Spinal cord (tissue), 10 donors: Measurements from ENCODE around the gene SPAAR. TPM values are rescaled to one million over a fixed set of nuclear protein-coding genes. Genes with fewer than 3 reads are reported as not detected.

ENCODE experiments used
- DNase-seq, 6 donors: peaks; one replicate each; pipeline versions ENCODE4 v3.0.0 to v3.0.0-alpha.2; 2013 to 2015; ENCODE audit warnings: low spot score in 6 of 6, low read depth in 4 of 6
- H3K27ac ChIP-seq: one replicate; pipeline ENCODE4 v1.5.1; 2013; ENCODE audit warnings: low read depth, low read length, control low read depth
- H3K27me3 ChIP-seq: one replicate; pipeline ENCODE4 v1.6.1; 2013; ENCODE audit warnings: low read length; ENCODE audit not compliant: control insufficient read depth, insufficient read depth
- H3K36me3 ChIP-seq: one replicate; pipeline ENCODE4 v1.6.1; 2013; ENCODE audit warnings: low read length; ENCODE audit not compliant: control insufficient read depth, insufficient read depth
- H3K4me1 ChIP-seq: one replicate; pipeline ENCODE4 v1.6.1; 2013; ENCODE audit warnings: low read length; ENCODE audit not compliant: control insufficient read depth, insufficient read depth
- H3K4me3 ChIP-seq: one replicate; pipeline ENCODE4 v1.5.1; 2013; ENCODE audit warnings: low read depth, low read length, control low read depth
- H3K9me3 ChIP-seq: one replicate; pipeline ENCODE4 v1.6.1; 2013; ENCODE audit warnings: low read length; ENCODE audit not compliant: control insufficient read depth, insufficient read depth
- WGBS: methylation state at CpG from one replicate; pipeline ENCODE4 v1.1.5; 2013; ENCODE audit warnings: missing lambda C conversion rate; ENCODE audit not compliant: insufficient coverage; 5-methylcytosine and 5-hydroxymethylcytosine counted together
- polyA plus RNA-seq, 2 donors: library from polyadenylated mRNA; unstranded; fragments of 120-200 nt; gene quantifications; one replicate each; pipeline ENCODE4 v1.2.1, GENCODE V29; 2013; ENCODE audit not compliant: insufficient read length in 2 of 2
- total RNA-seq, 2 donors: library from RNA; depleted of rRNA in 1 of 2; stranded (reverse); fragments of 120-200 nt in 1 of 2; fragments of >200 nt in 1 of 2; gene quantifications; one replicate each; pipeline versions ENCODE4 v1.2.3 to v1.2.4, GENCODE V29; 2013 to 2014
- donor health status: healthy.

Gene SPAAR
- total and polyA plus RNA-seq, 4 donors = 0.69 to 1.8 (median 1.2) TPM

DNA sequence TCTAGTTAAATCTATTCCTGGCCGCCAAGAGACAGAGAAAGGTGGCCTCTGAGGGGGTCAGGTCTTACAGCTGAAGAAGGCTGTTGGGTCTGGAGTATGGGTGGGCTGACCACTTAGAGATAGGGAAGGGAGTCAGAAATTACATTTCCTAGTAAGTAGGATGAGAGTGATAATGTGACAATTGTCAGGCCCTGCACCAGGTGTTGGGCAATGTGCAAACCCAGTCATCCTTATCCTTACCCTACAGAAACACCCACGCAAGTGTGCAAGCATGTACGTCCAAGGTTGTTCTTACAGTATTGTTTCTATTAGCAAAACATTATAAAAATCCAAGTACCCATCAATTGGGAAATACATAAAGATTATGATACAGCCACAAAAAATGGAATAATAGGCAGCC is 9.5 kb downstream of the SPAAR start:
- H3K27me3 ChIP-seq = no peaks in the 10 kb centered on the region
- H3K9me3 ChIP-seq = no peaks in the 10 kb centered on the region
- no CpG with 5 or more reads among the region's 3 CpGs for WGBS
- H3K4me1 ChIP-seq = no peaks in the 10 kb centered on the region
- no peak overlapping the region for H3K27ac ChIP-seq
- H3K36me3 ChIP-seq = no peaks in the 10 kb centered on the region
- H3K4me3 ChIP-seq = no peak overlapping the region
- no peak for DNase-seq

DNA sequence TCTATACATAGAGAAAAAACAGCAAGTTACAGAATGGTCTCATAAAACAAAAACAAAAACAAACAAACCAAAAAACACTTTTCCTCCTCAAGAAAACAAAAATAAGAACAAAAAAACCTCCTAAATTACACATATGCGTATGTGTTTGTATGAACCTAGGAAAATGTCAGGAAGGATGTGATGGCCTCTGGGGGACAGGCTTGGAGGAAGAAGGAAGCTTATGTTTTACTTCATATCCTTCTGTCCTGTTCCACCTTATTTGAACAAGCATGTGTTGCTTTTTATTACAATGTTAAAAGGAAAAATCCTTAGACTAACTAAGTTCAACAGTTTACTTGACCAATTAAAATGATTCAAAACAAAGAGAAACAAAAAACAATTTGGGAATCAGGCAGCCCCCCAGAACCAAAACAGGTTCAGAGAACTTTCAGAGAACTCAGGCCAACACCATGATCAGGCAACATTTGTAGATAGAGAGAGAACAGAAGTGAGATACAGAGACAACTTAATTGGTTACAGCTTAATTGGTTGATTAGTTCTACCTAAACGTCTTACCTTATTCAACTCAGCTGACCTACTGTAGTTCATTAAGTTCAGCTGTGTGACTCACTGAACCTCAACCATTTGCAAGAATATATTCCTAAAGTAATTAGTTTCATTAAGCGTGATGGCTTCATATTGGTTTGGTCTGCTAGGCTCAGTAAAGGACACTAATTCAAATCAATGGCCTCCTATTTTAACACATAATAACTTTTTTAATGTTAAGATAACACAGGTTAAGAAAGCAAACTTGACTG is 10.1 kb downstream of the SPAAR start:
- DNase-seq = peak in 1 of 6 donors; percentile 10
- H3K27me3 ChIP-seq = no peaks in the 10 kb centered on the region
- H3K4me3 ChIP-seq = no peak overlapping the region
- no peak overlapping the region for H3K27ac ChIP-seq
- no peaks in the 10 kb centered on the region for H3K36me3 ChIP-seq
- H3K4me1 ChIP-seq = peaks cover under 1% of the 10 kb centered on the region
- H3K9me3 ChIP-seq = no peaks in the 10 kb centered on the region
- no CpG with 5 or more reads among the region's 3 CpGs for WGBS

DNA sequence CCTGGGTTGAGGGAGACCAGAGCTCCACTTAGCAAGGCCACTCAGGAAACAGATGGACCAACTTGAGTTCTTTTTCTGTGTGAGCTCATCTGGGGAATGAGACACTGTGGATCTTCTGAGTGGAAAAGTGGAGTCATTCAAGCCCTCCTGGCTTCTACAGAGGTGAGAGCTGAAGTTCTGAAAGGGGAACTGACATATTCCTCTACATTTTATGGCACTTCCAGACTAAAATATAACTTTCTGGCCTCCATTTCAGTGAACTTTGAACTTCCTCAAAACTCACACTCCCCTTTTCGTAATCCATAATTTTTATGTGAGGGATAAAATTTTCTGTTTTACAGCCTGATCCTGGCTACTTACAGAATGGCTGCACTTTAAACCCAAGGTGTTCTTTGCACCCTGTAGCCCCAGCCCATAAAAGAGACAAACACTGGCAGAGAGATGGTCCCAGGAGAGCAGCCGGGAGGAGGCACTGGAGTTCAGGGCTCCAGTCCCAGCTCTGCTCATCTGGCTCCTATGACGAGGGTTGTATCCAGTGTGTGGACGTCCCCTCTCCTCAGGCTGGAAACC is 10.8 kb downstream of the SPAAR start:
- no peak overlapping the region for H3K27ac ChIP-seq
- no peaks in the 10 kb centered on the region for H3K36me3 ChIP-seq
- WGBS = 79% methylated on average over 3 of the region's 4 CpGs
- DNase-seq = no peak
- H3K4me3 ChIP-seq = no peak overlapping the region
- no peaks in the 10 kb centered on the region for H3K27me3 ChIP-seq
- H3K9me3 ChIP-seq = no peaks in the 10 kb centered on the region
- peaks cover 6% of the 10 kb centered on the region for H3K4me1 ChIP-seq

DNA sequence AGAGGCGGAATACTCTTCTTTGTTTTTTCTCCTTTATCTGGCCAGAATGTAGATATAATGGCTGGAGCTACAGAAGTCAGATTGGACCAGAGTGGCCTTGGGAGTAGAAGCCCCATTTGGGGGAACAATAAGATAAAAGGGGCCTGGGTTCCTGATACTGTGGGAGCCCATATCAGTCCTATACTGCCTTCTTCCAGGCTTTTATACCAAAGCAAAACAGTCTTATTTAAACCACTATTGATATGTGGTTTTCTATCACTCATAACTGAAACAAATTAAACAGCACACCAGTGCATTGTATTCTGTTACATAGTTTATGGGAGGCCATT is 14.3 kb downstream of the SPAAR start:
- DNase-seq = no peak
- Histone ChIP-seq H3K4me1 (peaks cover 7% of the 10 kb centered on the region), H3K4me3 (no peak overlapping the region), H3K27ac (peak overlapping the region; percentile 4), H3K27me3 (no peaks in the 10 kb centered on the region), H3K36me3 (no peaks in the 10 kb centered on the region), H3K9me3 (no peaks in the 10 kb centered on the region)
- no CpG with 5 or more reads among the region's 1 CpG for WGBS

DNA sequence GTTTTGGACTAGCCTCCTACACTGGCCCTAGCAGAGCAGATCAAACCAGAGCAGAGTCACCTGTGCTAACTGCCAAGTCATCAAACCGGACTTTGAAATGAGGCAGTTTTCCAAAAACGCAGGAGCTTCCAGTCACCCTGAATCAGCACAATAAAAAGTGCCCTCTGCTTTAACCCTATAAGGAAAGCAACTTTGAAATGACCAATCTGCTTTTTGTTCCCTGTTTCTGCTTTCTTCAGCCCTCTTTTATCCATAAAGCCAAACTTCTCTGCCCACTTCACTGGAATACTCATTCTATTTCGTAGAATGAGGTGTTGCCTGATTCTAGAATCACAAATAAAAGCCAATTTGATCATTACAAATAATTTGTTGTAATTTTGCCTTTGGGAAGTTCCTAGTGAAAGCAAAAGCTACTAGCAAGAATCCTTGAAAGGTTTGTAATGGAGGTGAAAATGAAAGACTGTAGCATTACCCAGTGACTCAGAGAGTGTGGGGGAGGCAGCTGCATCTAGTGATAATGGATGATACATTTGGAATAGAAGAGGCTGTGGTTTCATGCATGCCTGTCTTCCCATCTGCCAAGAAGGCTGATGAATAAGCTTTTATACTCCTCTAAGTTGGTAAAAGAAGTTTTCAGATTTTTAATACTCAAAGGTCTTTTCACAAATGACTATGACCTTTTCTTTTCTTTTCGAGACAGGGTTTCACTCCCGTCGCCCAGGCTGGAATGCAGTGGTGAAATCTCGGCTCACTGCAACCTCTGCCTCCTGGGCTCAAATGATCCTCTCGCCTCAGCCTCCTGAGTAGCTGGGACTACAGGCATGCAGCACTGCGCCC is 14.9 kb downstream of the SPAAR start:
- Histone ChIP-seq H3K4me1 (peaks cover 7% of the 10 kb centered on the region), H3K4me3 (no peak overlapping the region), H3K9me3 (no peaks in the 10 kb centered on the region), H3K27me3 (no peaks in the 10 kb centered on the region), H3K36me3 (no peaks in the 10 kb centered on the region), H3K27ac (peak overlapping the region; percentile 4)
- no peak for DNase-seq
- WGBS = 69% methylated on average over 8 of the region's 9 CpGs

DNA sequence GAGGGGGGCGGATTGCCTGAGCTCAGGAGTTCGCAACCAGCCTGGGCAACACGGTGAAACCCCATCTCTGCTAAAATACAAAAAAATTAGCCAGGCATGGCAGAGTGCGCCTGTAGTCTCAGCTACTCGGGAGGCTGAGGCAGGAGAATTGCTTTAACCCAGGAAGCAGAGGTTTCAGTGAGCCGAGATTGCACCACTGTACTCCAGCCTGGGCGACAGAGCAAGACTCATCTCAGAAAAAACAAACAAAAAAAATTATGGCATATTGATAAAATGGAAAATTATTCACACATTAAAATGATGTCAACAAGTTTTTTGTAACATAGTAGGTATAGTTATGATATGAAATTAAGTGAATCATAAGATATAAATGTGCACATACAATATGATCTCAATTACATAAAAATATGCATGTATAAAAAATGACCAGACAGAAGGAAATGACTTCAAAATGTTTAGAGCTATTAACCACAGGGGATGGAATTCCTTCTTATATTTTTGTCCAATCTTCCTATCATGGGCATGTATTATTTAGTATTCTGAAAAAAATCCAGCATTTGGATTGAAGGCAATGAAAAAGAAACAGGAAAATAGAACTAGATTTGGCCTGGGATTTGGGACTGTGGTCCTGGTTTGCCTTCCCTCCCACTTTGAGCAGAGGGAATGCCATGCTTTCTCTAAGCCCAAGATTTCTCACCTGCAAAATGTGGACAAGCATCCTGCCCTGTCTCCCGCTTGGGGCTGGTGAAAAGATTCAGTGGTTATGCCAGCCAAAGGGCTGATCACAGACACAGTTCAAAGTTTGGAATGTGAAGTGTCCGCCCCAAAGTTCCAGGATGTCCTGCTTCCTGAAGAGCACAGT is 19.5 kb downstream of the SPAAR start:
- WGBS = 90% methylated on average over 5 of the region's 9 CpGs
- DNase-seq = no peak
- H3K9me3 ChIP-seq = no peaks in the 10 kb centered on the region
- H3K4me3 ChIP-seq = no peak overlapping the region
- H3K36me3 ChIP-seq = no peaks in the 10 kb centered on the region
- H3K27me3 ChIP-seq = no peaks in the 10 kb centered on the region
- no peak overlapping the region for H3K27ac ChIP-seq
- H3K4me1 ChIP-seq = peaks cover 7% of the 10 kb centered on the region

DNA sequence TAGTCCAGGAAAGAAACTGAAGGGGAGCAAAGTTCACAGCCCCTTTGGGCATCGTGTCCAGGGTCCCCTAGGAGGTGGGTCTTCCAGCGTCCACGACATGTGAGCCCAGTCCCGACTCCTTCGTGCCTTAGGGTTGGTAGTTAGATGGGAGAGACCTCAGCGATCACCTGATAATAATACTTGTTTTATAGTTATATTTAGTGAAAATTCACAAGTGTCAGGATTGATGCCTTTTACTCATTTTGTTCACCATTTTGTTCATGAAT is 20.1 kb downstream of the SPAAR start:
- 57% methylated on average over 1 of the region's 6 CpGs for WGBS
- no peaks in the 10 kb centered on the region for H3K9me3 ChIP-seq
- no peak for DNase-seq
- H3K4me3 ChIP-seq = no peak overlapping the region
- H3K27ac ChIP-seq = no peak overlapping the region
- H3K4me1 ChIP-seq = peaks cover 7% of the 10 kb centered on the region
- no peaks in the 10 kb centered on the region for H3K27me3 ChIP-seq
- H3K36me3 ChIP-seq = no peaks in the 10 kb centered on the region

DNA sequence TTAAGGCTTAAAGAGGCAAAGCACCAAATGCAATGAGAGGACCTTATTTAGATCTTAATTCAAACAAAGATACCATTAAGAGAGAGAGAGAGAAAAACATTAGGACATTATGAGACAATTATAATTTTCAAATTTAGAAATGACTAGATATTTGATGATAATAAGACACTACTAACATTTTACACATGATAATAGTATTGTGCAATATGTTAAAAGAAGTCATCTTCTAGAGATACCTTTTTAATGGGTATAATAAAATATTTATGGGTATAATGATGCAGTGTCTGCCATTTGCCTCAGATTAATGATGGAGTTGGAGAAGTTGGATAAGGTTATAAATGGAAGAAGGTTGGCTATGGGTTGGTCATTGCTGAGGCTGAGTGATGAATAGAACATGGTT is 21.2 kb downstream of the SPAAR start:
- H3K27me3 ChIP-seq = no peaks in the 10 kb centered on the region
- H3K27ac ChIP-seq = no peak overlapping the region
- H3K4me3 ChIP-seq = no peak overlapping the region
- no peaks in the 10 kb centered on the region for H3K4me1 ChIP-seq
- H3K9me3 ChIP-seq = no peaks in the 10 kb centered on the region
- DNase-seq = no peak
- H3K36me3 ChIP-seq = no peaks in the 10 kb centered on the region

DNA sequence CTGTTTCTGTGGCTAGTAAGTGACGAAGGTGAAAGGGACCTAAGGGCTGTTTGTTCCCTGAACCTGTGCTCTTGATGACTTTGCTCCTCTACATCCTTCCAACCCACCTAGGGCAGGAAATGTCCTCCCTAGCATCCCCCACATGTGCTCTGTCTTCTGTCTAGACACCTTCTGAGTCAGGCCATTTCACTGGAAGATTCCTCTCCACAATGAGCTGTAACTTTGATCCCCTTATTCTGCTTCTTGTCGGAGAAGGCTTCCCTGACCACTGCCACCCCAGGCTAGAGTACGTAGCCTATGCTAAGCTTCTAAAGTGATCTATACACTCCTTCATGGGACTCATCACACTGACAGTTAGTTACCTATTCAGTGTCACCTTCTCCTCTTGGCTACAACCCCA is 21.7 kb downstream of the SPAAR start:
- Histone ChIP-seq H3K9me3 (no peaks in the 10 kb centered on the region), H3K36me3 (no peaks in the 10 kb centered on the region), H3K4me1 (no peaks in the 10 kb centered on the region), H3K27ac (no peak overlapping the region), H3K27me3 (no peaks in the 10 kb centered on the region), H3K4me3 (no peak overlapping the region)
- DNase-seq = no peak
- 100% methylated on average over 2 of the region's 3 CpGs for WGBS
